SW480 (cell line): ENCODE data around the gene TTC32.

Experiments used
- DNase-seq: peaks from one replicate; pipeline ENCODE4 v3.0.0-alpha.2; 2016; ENCODE audit warnings: low spot score

Gene TTC32

GRCh38 chr2:19850056-19851050, 51.4 kb downstream of the TTC32 start:
- DNase-seq: no peak

- DNase-seq: no peak
Measured at GRCh38 chr2:19848952-19849351, 52.8 kb downstream of the TTC32 start.

- no peak for DNase-seq
Measured at GRCh38 chr2:19848029-19848750, 53.6 kb downstream of the TTC32 start.

GRCh38 chr2:19847486-19847885, 54.3 kb downstream of the TTC32 start:
- no peak for DNase-seq
